ENCODE results near the gene OSCAR. TPM values are rescaled to one million over a fixed set of nuclear protein-coding genes. Genes with fewer than 3 reads are reported as not detected.

The OSCAR gene
- total RNA-seq, 2 experiments from 2014 or later = 0.37 to 0.38 TPM

- H3K36me3 Mint-ChIP-seq = no peaks in the 10 kb centered on the region
- H3K27ac Mint-ChIP-seq = no peak overlapping the region
- peaks cover 2% of the 10 kb centered on the region for H3K9me3 Mint-ChIP-seq
- no peak overlapping the region for H3K4me3 Mint-ChIP-seq
- DNase-seq = no peak
- peaks cover 7% of the 10 kb centered on the region for H3K27me3 Mint-ChIP-seq
- no peaks in the 10 kb centered on the region for H3K4me1 Mint-ChIP-seq
Measured at GRCh38 chr19:54077334-54077733, 23.3 kb downstream of the OSCAR start.

DNA sequence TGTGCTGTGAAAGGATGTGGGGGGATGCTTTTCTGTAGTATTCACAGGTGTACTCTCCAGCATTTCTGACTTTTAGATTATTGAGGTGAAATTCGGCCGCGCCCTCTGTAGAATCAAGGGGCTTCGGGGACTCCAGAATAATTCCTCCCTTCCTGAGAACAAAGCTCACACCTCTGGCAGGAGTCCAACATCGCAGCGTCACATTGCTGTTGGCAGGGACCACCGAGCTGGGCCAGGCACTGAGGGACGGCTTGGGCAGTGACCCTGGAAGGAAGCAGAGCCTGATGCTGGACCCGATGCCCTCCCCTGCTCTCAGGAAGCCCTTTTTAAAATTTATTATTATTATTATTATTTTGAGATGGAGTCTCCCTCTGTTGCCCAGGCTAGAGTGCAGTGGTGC is 25.8 kb downstream of the OSCAR start:
- H3K27me3 Mint-ChIP-seq = peaks cover 7% of the 10 kb centered on the region
- H3K36me3 Mint-ChIP-seq = no peaks in the 10 kb centered on the region
- no peaks in the 10 kb centered on the region for H3K9me3 Mint-ChIP-seq
- no peaks in the 10 kb centered on the region for H3K4me1 Mint-ChIP-seq
- no peak overlapping the region for H3K27ac Mint-ChIP-seq
- no peak for DNase-seq
- H3K4me3 Mint-ChIP-seq = no peak overlapping the region

DNA sequence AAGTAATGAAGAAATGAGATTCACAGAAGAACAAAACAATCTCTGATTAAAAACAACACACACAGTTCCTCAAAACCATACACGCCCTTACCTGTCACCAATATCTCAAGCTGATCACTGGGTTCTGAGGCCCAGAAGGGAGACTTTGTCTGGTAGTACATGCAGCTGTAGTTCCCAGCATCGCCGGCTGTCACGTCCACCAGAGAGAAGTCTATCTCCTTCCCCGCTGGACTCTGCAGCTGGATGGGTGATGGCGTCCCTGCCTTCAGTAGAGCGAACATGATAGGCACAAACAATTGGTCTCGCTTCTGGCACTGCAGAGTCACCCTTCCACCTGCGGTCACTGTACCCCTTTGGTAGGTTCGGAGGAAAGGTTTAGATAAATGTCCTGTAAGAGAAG is 26.8 kb downstream of the OSCAR start:
- Mint-ChIP-seq H3K27me3 (peaks cover 6% of the 10 kb centered on the region), H3K9me3 (no peaks in the 10 kb centered on the region), H3K4me1 (no peaks in the 10 kb centered on the region)

DNA sequence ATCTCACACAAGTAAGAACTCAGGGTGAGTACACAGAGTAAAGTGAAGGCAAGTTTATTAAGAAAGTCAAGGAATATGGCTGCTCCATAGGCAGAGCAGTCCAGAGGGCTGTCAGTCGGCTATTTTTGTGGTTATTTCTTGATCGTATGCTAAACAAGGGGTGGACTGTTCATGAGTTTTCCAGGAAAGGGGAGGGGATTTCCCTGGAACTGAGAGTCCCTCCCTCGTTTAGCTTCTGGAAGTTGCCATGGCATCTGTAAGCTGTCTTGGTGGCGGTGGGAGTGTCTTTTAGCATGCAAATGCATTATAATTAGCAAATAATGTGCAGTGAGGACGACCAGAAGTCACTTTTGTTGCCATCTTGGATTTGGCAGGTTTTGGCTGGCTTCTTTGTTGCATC is 31.1 kb downstream of the OSCAR start:
- DNase-seq = no peak
- no peaks in the 10 kb centered on the region for H3K9me3 Mint-ChIP-seq
- no peak overlapping the region for H3K4me3 Mint-ChIP-seq
- no peaks in the 10 kb centered on the region for H3K36me3 Mint-ChIP-seq
- H3K4me1 Mint-ChIP-seq = no peaks in the 10 kb centered on the region
- H3K27me3 Mint-ChIP-seq = peaks cover 13% of the 10 kb centered on the region
- H3K27ac Mint-ChIP-seq = no peak overlapping the region

More for the DNA sequence above, 26.8 kb downstream of the OSCAR start:
- DNase-seq = no peak
- Mint-ChIP-seq H3K36me3 (no peaks in the 10 kb centered on the region), H3K4me3 (no peak overlapping the region), H3K27ac (no peak overlapping the region)

- H3K9me3 Mint-ChIP-seq = no peaks in the 10 kb centered on the region
- DNase-seq = no peak
- peaks cover 31% of the 10 kb centered on the region for H3K27me3 Mint-ChIP-seq
- no peak within 1 kb of the TSS for H3K27ac Mint-ChIP-seq
- H3K4me1 Mint-ChIP-seq = no peaks in the 10 kb centered on the region
- H3K4me3 Mint-ChIP-seq = no peak within 1 kb of the TSS
- no peaks in the 10 kb centered on the region for H3K36me3 Mint-ChIP-seq
Measured at GRCh38 chr19:54063350-54064116, 37.1 kb downstream of the OSCAR start, which contains the start of gene VSTM1. VSTM1 (minus strand) TSS chr19:54063897; CDS start chr19:54063777, 120 bp downstream.

DNA sequence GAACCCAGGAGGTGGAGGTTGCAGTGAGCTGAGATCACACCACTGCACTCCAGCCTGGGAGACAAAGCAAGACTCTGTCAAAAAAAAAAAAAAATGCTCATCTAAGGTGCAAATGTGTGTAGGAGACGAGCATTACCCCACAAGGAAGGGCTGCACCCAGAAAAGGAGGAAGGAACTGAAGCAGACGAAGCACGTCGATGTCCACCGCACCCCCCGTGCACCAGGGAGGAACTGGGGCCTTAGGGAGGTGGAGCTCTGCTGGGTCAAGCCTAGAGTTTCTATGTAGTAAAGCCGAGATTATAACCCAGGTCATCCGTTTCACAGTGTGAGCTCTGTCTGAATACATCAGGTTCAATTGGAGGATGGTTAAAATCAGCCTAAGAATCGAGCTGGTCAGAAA is 38.0 kb downstream of the OSCAR start:
- Mint-ChIP-seq H3K36me3 (no peaks in the 10 kb centered on the region), H3K27me3 (peaks cover 31% of the 10 kb centered on the region), H3K27ac (no peak overlapping the region), H3K4me3 (no peak overlapping the region), H3K9me3 (no peaks in the 10 kb centered on the region), H3K4me1 (no peaks in the 10 kb centered on the region)
- no peak for DNase-seq

- Mint-ChIP-seq H3K4me3 (no peak overlapping the region), H3K9me3 (no peaks in the 10 kb centered on the region), H3K36me3 (no peaks in the 10 kb centered on the region), H3K27ac (no peak overlapping the region), H3K4me1 (no peaks in the 10 kb centered on the region), H3K27me3 (peaks cover 21% of the 10 kb centered on the region)
- DNase-seq = no peak
Measured at GRCh38 chr19:54047616-54048015, 53.0 kb downstream of the OSCAR start.

- Mint-ChIP-seq H3K36me3 (no peaks in the 10 kb centered on the region), H3K27ac (no peak overlapping the region), H3K4me1 (no peaks in the 10 kb centered on the region), H3K9me3 (no peaks in the 10 kb centered on the region), H3K4me3 (no peak overlapping the region), H3K27me3 (peaks cover 18% of the 10 kb centered on the region)
- DNase-seq = no peak
Measured at GRCh38 chr19:54045771-54046170, 54.8 kb downstream of the OSCAR start.

Other genes with a start within 250 kb of the OSCAR start
- gene MYADM, start 232.9 kb downstream of the OSCAR start, total RNA-seq = 10 to 100 TPM; 30.9 to 32.1 TPM
- gene PRKCG, start 218.6 kb downstream of the OSCAR start, total RNA-seq = under 1 TPM in 1 of 2 experiments, not detected in 1; 0.35 TPM
- not detected for gene CACNG7, start 191.5 kb downstream of the OSCAR start, total RNA-seq
- not detected for gene CACNG8, start 137.9 kb downstream of the OSCAR start, total RNA-seq
- not detected for gene CACNG6, start 109.2 kb downstream of the OSCAR start, total RNA-seq
- not detected for gene VSTM1, start 36.9 kb downstream of the OSCAR start, total RNA-seq
- not detected for gene TARM1, start 19.4 kb downstream of the OSCAR start, total RNA-seq
- gene NDUFA3, start 2.1 kb upstream of the OSCAR start, total RNA-seq = 10 to 100 TPM; 93.6 to 97.9 TPM
- gene TFPT, start 14.9 kb upstream of the OSCAR start, total RNA-seq = 10 to 100 TPM; 33.3 to 38.5 TPM
- gene PRPF31, start 15.0 kb upstream of the OSCAR start, total RNA-seq = 100 to 1,000 TPM; 120 to 124 TPM
- 10 to 100 TPM; 59.0 to 62.1 TPM for gene CNOT3, start 37.0 kb upstream of the OSCAR start, total RNA-seq
- 1 to 10 TPM; 3.2 to 4.1 TPM for gene LENG1, start 58.9 kb upstream of the OSCAR start, total RNA-seq
- not detected for gene TMC4, start 72.4 kb upstream of the OSCAR start, total RNA-seq
- 10 to 100 TPM; 57.0 to 57.1 TPM for gene MBOAT7, start 88.8 kb upstream of the OSCAR start, total RNA-seq
- 10 to 100 TPM; 15.5 to 16.4 TPM for gene TSEN34, start 90.5 kb upstream of the OSCAR start, total RNA-seq
- gene RPS9, start 100.1 kb upstream of the OSCAR start, total RNA-seq = 1,000 to 10,000 TPM; 1,783 to 1,787 TPM
- not detected for gene LILRB3, start 122.2 kb upstream of the OSCAR start, total RNA-seq
- gene LILRA6, start 142.0 kb upstream of the OSCAR start, total RNA-seq = not detected
- gene LILRB5, start 156.5 kb upstream of the OSCAR start, total RNA-seq = not detected
- not detected for gene LILRB2, start 180.3 kb upstream of the OSCAR start, total RNA-seq
- not detected for gene LILRA5, start 212.4 kb upstream of the OSCAR start, total RNA-seq
- under 1 TPM in 1 of 2 experiments, not detected in 1; 0.40 TPM for gene LILRA4, start 238.4 kb upstream of the OSCAR start, total RNA-seq